HL-60 (cell line): ENCODE data around the gene SPNS2.

ENCODE experiments used
- DNase-seq, 2 experiments: peaks; one replicate each; pipeline ENCODE4 v3.0.0-alpha.2; 2010 to 2020; ENCODE audit warnings: low read depth in 1 of 2, low spot score in 1 of 2
- H3K27ac ChIP-seq: fragments of 250-450 bp; sonication (Bioruptor Pico); replicated peaks from 2 replicates; pipeline ENCODE4 v1.5.1; 2020; ENCODE audit warnings: mild to moderate bottlenecking, moderate library complexity
- H3K27me3 ChIP-seq: fragments of 250-450 bp; sonication (Bioruptor Pico); 2 replicates; pipeline ENCODE4 v1.5.1; 2021; ENCODE audit warnings: mild to moderate bottlenecking, moderate library complexity; ENCODE audit not compliant: insufficient read depth, poor library complexity, severe bottlenecking
- H3K4me3 ChIP-seq: replicated peaks from 2 replicates; pipeline ENCODE4 v1.5.1; 2011; ENCODE audit warnings: mild to moderate bottlenecking, control low read depth, low read length; ENCODE audit not compliant: insufficient read depth
- CTCF ChIP-seq: IDR thresholded peaks from one replicate; pipeline ENCODE4 v1.5.1; 2011; ENCODE audit warnings: low read length, control low read depth, inconsistent platforms; ENCODE audit not compliant: insufficient read depth
- GABPA ChIP-seq: IDR thresholded peaks from 2 replicates; pipeline ENCODE4 v1.6.1; 2012; ENCODE audit warnings: low read depth
- POLR2AphosphoS5 ChIP-seq: IDR thresholded peaks from 2 replicates; pipeline ENCODE4 v1.6.1; 2012; ENCODE audit warnings: low read depth
- REST ChIP-seq: IDR thresholded peaks from 2 replicates; pipeline ENCODE4 v1.6.1; 2012; ENCODE audit warnings: low read depth; ENCODE audit not compliant: insufficient replicate concordance
- SPI1 ChIP-seq: IDR thresholded peaks from 2 replicates; pipeline ENCODE4 v1.6.1; 2012; ENCODE audit warnings: low read depth, mild to moderate bottlenecking, borderline replicate concordance

The SPNS2 gene

GRCh38 chr17:4474093-4474492, 24.6 kb upstream of the SPNS2 start:
- no peak overlapping the region for H3K4me3 ChIP-seq
- no peaks in the 10 kb centered on the region for H3K27me3 ChIP-seq
- TF ChIP-seq REST = no peak
- no peak for TF ChIP-seq GABPA
- TF ChIP-seq SPI1 = no peak
- no peak for TF ChIP-seq CTCF
- no peak for TF ChIP-seq POLR2AphosphoS5
- no peak for DNase-seq
- H3K27ac ChIP-seq = no peak overlapping the region

GRCh38 chr17:4475001-4475400, 23.7 kb upstream of the SPNS2 start:
- H3K27me3 ChIP-seq = no peaks in the 10 kb centered on the region
- no peak overlapping the region for H3K27ac ChIP-seq
- H3K4me3 ChIP-seq = no peak overlapping the region
- no peak for TF ChIP-seq SPI1
- no peak for TF ChIP-seq REST
- no peak for TF ChIP-seq GABPA
- TF ChIP-seq POLR2AphosphoS5 = no peak
- TF ChIP-seq CTCF = no peak
- DNase-seq = no peak

GRCh38 chr17:4475463-4475862, 23.2 kb upstream of the SPNS2 start:
- no peak for DNase-seq
- H3K4me3 ChIP-seq = no peak overlapping the region
- TF ChIP-seq REST = no peak
- no peak for TF ChIP-seq SPI1
- no peak for TF ChIP-seq GABPA
- no peak for TF ChIP-seq POLR2AphosphoS5
- TF ChIP-seq CTCF = no peak
- H3K27ac ChIP-seq = no peak overlapping the region
- H3K27me3 ChIP-seq = no peaks in the 10 kb centered on the region
